HepG2 (cell line): Measurements from ENCODE around the gene C5orf24. TPM values are rescaled to one million over a fixed set of nuclear protein-coding genes. Genes with fewer than 3 reads are reported as not detected.

ENCODE experiments used
- ARID5B ChIP-seq: IDR thresholded peaks from 2 replicates; pipeline ENCODE4 v1.4.0; 2020; ENCODE audit warnings: mild to moderate bottlenecking, missing genetic modification reagents
- ASH2L ChIP-seq: fragments of 300-600, 200-600 bp; sonication (generic); IDR thresholded peaks from 2 replicates; pipeline ENCODE4 v1.7.0; 2017; ENCODE audit warnings: low read depth, mild to moderate bottlenecking, moderate library complexity, mixed read lengths, low read length; ENCODE audit not compliant: insufficient read length
- DPF2 ChIP-seq: sonication (generic); formaldehyde crosslinking; IDR thresholded peaks from 2 replicates; pipeline ENCODE4 v1.4.0; 2020; ENCODE audit warnings: mild to moderate bottlenecking, low read depth, missing genetic modification reagents, borderline replicate concordance
- FOXA3 ChIP-seq: IDR thresholded peaks from 2 replicates; pipeline ENCODE4 v1.6.1; 2016; ENCODE audit warnings: missing genetic modification reagents, missing compliant biosample characterization
- GTF2F1 ChIP-seq: fragments of 150-350 bp; IDR thresholded peaks from 2 replicates; pipeline ENCODE4 v1.6.1; 2014; ENCODE audit warnings: low read length
- HDAC1 ChIP-seq: sonication (generic); formaldehyde crosslinking; IDR thresholded peaks from 2 replicates; pipeline ENCODE4 v1.5.1; 2020; ENCODE audit warnings: mild to moderate bottlenecking, missing genetic modification reagents
- HNF4A ChIP-seq: sonication (generic); formaldehyde crosslinking; IDR thresholded peaks from 2 replicates; pipeline ENCODE4 v1.4.0; 2020; ENCODE audit warnings: missing genetic modification reagents
- POLR2G ChIP-seq: fragments of 200-400 bp; formaldehyde crosslinking; IDR thresholded peaks from 2 replicates; pipeline ENCODE4 v1.6.1; 2018; ENCODE audit warnings: mild to moderate bottlenecking, low read depth, low read length, moderate library complexity
- SMC3 ChIP-seq: IDR thresholded peaks from 2 replicates; pipeline ENCODE4 v1.6.1; 2011; ENCODE audit warnings: low read length, improper control_type of control experiment
- ZBTB4 ChIP-seq: sonication (generic); formaldehyde crosslinking; IDR thresholded peaks from 2 replicates; pipeline ENCODE4 v1.4.0; 2020; ENCODE audit warnings: missing genetic modification reagents, mild to moderate bottlenecking, borderline replicate concordance
- ZNF354B ChIP-seq: sonication (generic); formaldehyde crosslinking; IDR thresholded peaks from 2 replicates; pipeline ENCODE4 v1.8.0; 2022; ENCODE audit warnings: mild to moderate bottlenecking, missing genetic modification reagents
- ZNF567 ChIP-seq: sonication (generic); formaldehyde crosslinking; IDR thresholded peaks from 2 replicates; pipeline ENCODE4 v1.8.1; 2023; ENCODE audit warnings: mild to moderate bottlenecking, missing genetic modification reagents, borderline replicate concordance
- ZNF83 ChIP-seq: sonication (generic); formaldehyde crosslinking; IDR thresholded peaks from 2 replicates; pipeline ENCODE4 v1.4.0; 2020; ENCODE audit warnings: missing genetic modification reagents, mild to moderate bottlenecking, borderline replicate concordance
- polyA plus RNA-seq, 8 experiments: library from polyadenylated mRNA; depleted of rRNA in 3 of 8; stranded (reverse) in 7 of 8; unstranded in 1 of 8; fragments of >200 nt; fragmentation: Illumina TruSeq in 4 of 8; extraction: Trizol in 4 of 8; gene quantifications; 2 replicates each; pipeline versions ENCODE4 v1.2.1 to v1.2.3, GENCODE V29; 2011 to 2016; ENCODE audit warnings: low read depth in 4 of 8, missing spikeins in 1 of 8, mixed read lengths in 1 of 8; ENCODE audit not compliant: insufficient read depth in 1 of 8
- total RNA-seq, 5 experiments: library from RNA; depleted of rRNA; stranded (reverse); fragments of >200 nt; fragmentation: Illumina TruSeq; extraction: Trizol; gene quantifications; 2 replicates each; pipeline ENCODE4 v1.2.3, GENCODE V29; 2016; ENCODE audit warnings: low read depth in 1 of 5
- TF ChIP-seq, protein P1 (sequence below): sonication (generic); formaldehyde crosslinking; IDR thresholded peaks from 2 replicates; pipeline ENCODE4 v1.9.0; 2021; ENCODE audit warnings: missing genetic modification reagents, mild to moderate bottlenecking, borderline replicate concordance
- TF ChIP-seq, protein P2 (sequence below): fragments of 450-650 bp; IDR thresholded peaks from 2 replicates; pipeline ENCODE4 v1.6.1; 2016
- TF ChIP-seq, protein P3 (sequence below): sonication (generic); formaldehyde crosslinking; IDR thresholded peaks from 2 replicates; pipeline ENCODE4 v1.8.0; 2022; ENCODE audit warnings: mild to moderate bottlenecking, missing genetic modification reagents

C5orf24 gene
- total and polyA plus RNA-seq, 2 of the 13 experiments (the other 11 are each of a cell fraction or from before 2014, with no cell fraction given): 34.6 to 41.5 TPM

DNA sequence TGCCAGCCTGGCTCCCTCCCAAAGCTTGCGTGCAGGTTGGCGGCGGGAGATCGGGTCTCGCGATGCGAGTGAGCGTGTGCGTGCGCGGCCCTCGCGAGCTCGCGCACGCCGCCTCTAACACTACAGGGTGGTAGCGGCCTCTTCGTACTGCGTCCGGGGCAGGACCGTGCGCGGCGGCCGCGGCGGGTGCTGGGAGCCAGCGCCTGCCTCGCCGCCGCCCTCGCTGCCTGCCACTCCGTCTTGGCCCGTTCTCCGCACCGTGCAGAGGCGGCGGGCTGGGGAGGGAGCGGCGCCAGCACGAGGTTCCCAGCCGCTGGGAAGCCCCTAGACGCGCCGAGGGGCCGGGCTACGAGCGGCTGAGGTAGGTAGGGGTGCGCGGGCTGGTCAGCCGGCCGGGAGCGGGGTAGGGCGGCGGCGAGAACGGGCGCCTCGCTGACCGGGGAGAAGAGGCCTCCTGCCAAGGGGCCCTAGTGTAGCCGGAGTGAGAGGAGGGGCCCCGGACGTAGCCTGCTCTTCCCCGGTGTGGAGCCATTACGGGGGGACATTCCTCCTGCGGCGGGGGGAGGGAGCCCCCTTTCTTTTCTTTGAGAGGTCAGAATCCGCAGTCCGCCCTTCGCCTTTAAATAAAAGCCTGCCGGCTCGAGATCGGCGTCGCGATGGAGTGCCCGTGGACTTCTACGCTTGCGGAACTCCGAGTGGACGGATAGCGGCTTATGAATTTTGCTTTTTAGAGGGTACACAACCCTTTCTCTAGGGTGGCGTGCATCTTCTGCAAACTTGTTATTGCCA lies at the start of gene C5orf24 (continued):
- TF ChIP-seq ZBTB4 (CRISPR knock-in tag): no peak
- no peak for TF ChIP-seq SMC3
- peak; percentile 86 for TF ChIP-seq HDAC1 (CRISPR knock-in tag)
- no peak for TF ChIP-seq ZNF83 (CRISPR knock-in tag)
- TF ChIP-seq, protein P1, sequence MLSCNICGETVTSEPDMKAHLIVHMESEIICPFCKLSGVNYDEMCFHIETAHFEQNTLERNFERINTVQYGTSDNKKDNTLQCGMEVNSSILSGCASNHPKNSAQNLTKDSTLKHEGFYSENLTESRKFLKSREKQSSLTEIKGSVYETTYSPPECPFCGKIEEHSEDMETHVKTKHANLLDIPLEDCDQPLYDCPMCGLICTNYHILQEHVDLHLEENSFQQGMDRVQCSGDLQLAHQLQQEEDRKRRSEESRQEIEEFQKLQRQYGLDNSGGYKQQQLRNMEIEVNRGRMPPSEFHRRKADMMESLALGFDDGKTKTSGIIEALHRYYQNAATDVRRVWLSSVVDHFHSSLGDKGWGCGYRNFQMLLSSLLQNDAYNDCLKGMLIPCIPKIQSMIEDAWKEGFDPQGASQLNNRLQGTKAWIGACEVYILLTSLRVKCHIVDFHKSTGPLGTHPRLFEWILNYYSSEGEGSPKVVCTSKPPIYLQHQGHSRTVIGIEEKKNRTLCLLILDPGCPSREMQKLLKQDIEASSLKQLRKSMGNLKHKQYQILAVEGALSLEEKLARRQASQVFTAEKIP: no peak
- no peak for TF ChIP-seq DPF2 (CRISPR knock-in tag)
- no peak for TF ChIP-seq GTF2F1
- TF ChIP-seq FOXA3 (CRISPR knock-in tag): 0 out of 2 replicates have a peak, but pooled peaks have one; percentile 16
- TF ChIP-seq ASH2L: peak; percentile 82
- peak; percentile 60 for TF ChIP-seq ARID5B
- TF ChIP-seq ZNF567 (CRISPR knock-in tag): no peak
- TF ChIP-seq, protein P2, sequence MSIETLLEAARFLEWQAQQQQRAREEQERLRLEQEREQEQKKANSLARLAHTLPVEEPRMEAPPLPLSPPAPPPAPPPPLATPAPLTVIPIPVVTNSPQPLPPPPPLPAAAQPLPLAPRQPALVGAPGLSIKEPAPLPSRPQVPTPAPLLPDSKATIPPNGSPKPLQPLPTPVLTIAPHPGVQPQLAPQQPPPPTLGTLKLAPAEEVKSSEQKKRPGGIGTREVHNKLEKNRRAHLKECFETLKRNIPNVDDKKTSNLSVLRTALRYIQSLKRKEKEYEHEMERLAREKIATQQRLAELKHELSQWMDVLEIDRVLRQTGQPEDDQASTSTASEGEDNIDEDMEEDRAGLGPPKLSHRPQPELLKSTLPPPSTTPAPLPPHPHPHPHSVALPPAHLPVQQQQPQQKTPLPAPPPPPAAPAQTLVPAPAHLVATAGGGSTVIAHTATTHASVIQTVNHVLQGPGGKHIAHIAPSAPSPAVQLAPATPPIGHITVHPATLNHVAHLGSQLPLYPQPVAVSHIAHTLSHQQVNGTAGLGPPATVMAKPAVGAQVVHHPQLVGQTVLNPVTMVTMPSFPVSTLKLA: no peak
- 0 out of 2 replicates have a peak, but pooled peaks have one; percentile 55 for TF ChIP-seq ZNF354B (CRISPR knock-in tag)
- TF ChIP-seq POLR2G: peak; percentile 98
- TF ChIP-seq HNF4A (CRISPR knock-in tag): no peak
- TF ChIP-seq, protein P3, sequence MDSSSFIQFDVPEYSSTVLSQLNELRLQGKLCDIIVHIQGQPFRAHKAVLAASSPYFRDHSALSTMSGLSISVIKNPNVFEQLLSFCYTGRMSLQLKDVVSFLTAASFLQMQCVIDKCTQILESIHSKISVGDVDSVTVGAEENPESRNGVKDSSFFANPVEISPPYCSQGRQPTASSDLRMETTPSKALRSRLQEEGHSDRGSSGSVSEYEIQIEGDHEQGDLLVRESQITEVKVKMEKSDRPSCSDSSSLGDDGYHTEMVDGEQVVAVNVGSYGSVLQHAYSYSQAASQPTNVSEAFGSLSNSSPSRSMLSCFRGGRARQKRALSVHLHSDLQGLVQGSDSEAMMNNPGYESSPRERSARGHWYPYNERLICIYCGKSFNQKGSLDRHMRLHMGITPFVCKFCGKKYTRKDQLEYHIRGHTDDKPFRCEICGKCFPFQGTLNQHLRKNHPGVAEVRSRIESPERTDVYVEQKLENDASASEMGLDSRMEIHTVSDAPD (CRISPR knock-in tag): 0 out of 2 replicates have a peak, but pooled peaks have one; percentile 28
